IPS-15b (cell line): ENCODE measurements around the gene TWF2.

ENCODE experiments used
- H3K27me3 ChIP-seq: one replicate; pipeline ENCODE4 v1.6.1; 2013; ENCODE audit warnings: low read length; ENCODE audit not compliant: control insufficient read depth, insufficient read depth
- H3K36me3 ChIP-seq: one replicate; pipeline ENCODE4 v1.6.1; 2013; ENCODE audit warnings: low read length; ENCODE audit not compliant: control insufficient read depth, insufficient read depth
- H3K4me1 ChIP-seq: one replicate; pipeline ENCODE4 v1.6.1; 2013; ENCODE audit warnings: mild to moderate bottlenecking, low read length; ENCODE audit not compliant: control insufficient read depth, insufficient read depth
- H3K4me3 ChIP-seq: one replicate; pipeline ENCODE4 v1.5.1; 2013; ENCODE audit warnings: low read depth, low read length
- H3K9ac ChIP-seq: one replicate; pipeline ENCODE4 v1.6.1; 2013; ENCODE audit warnings: low read depth, mild to moderate bottlenecking, low read length
- H3K9me3 ChIP-seq: one replicate; pipeline ENCODE4 v1.6.1; 2013; ENCODE audit warnings: mild to moderate bottlenecking, low read length; ENCODE audit not compliant: control insufficient read depth, insufficient read depth

The TWF2 gene

GRCh38 chr3:52218026-52218425 lies 20.9 kb downstream of the TWF2 start:
- no peaks in the 10 kb centered on the region for H3K27me3 ChIP-seq
- H3K4me3 ChIP-seq = no peak overlapping the region
- peaks cover 14% of the 10 kb centered on the region for H3K36me3 ChIP-seq
- H3K9me3 ChIP-seq = no peaks in the 10 kb centered on the region
- H3K4me1 ChIP-seq = peaks cover 2% of the 10 kb centered on the region
- no peak overlapping the region for H3K9ac ChIP-seq

- peaks cover 2% of the 10 kb centered on the region for H3K4me1 ChIP-seq
- H3K9ac ChIP-seq = no peak overlapping the region
- no peak overlapping the region for H3K4me3 ChIP-seq
- H3K36me3 ChIP-seq = peaks cover 19% of the 10 kb centered on the region
- H3K27me3 ChIP-seq = no peaks in the 10 kb centered on the region
- H3K9me3 ChIP-seq = no peaks in the 10 kb centered on the region
These were observed 21.6 kb downstream of the TWF2 start for GRCh38 chr3:52217409-52217805.

- H3K36me3 ChIP-seq = peaks cover 19% of the 10 kb centered on the region
- H3K9ac ChIP-seq = no peak overlapping the region
- peaks cover 2% of the 10 kb centered on the region for H3K4me1 ChIP-seq
- no peaks in the 10 kb centered on the region for H3K9me3 ChIP-seq
- H3K4me3 ChIP-seq = no peak overlapping the region
- H3K27me3 ChIP-seq = no peaks in the 10 kb centered on the region
These were observed 22.2 kb downstream of the TWF2 start for GRCh38 chr3:52216585-52217408.

GRCh38 chr3:52215351-52215750 lies 23.6 kb downstream of the TWF2 start:
- Histone ChIP-seq H3K4me1 (peaks cover 2% of the 10 kb centered on the region), H3K9me3 (no peaks in the 10 kb centered on the region), H3K4me3 (no peak overlapping the region), H3K9ac (no peak overlapping the region), H3K36me3 (peaks cover 28% of the 10 kb centered on the region), H3K27me3 (no peaks in the 10 kb centered on the region)

GRCh38 chr3:52213901-52214300 lies 25.1 kb downstream of the TWF2 start:
- H3K9me3 ChIP-seq = no peaks in the 10 kb centered on the region
- no peak overlapping the region for H3K9ac ChIP-seq
- no peaks in the 10 kb centered on the region for H3K27me3 ChIP-seq
- no peak overlapping the region for H3K4me3 ChIP-seq
- peaks cover 2% of the 10 kb centered on the region for H3K4me1 ChIP-seq
- peaks cover 40% of the 10 kb centered on the region for H3K36me3 ChIP-seq

GRCh38 chr3:52213005-52213404 lies 26.0 kb downstream of the TWF2 start:
- Histone ChIP-seq H3K36me3 (peaks cover 49% of the 10 kb centered on the region), H3K4me3 (no peak overlapping the region), H3K27me3 (no peaks in the 10 kb centered on the region), H3K4me1 (no peaks in the 10 kb centered on the region), H3K9ac (no peak overlapping the region), H3K9me3 (no peaks in the 10 kb centered on the region)

- peaks cover 57% of the 10 kb centered on the region for H3K36me3 ChIP-seq
- no peaks in the 10 kb centered on the region for H3K9me3 ChIP-seq
- no peaks in the 10 kb centered on the region for H3K27me3 ChIP-seq
- H3K9ac ChIP-seq = no peak overlapping the region
- H3K4me3 ChIP-seq = no peak overlapping the region
- H3K4me1 ChIP-seq = no peaks in the 10 kb centered on the region
These were observed 27.6 kb downstream of the TWF2 start for GRCh38 chr3:52211268-52211891.

- H3K4me3 ChIP-seq = no peak overlapping the region
- no peak overlapping the region for H3K9ac ChIP-seq
- no peaks in the 10 kb centered on the region for H3K27me3 ChIP-seq
- H3K36me3 ChIP-seq = peaks cover 61% of the 10 kb centered on the region
- H3K9me3 ChIP-seq = no peaks in the 10 kb centered on the region
- H3K4me1 ChIP-seq = no peaks in the 10 kb centered on the region
These were observed 28.4 kb downstream of the TWF2 start for GRCh38 chr3:52210550-52211046.

- Histone ChIP-seq H3K36me3 (peaks cover 64% of the 10 kb centered on the region), H3K4me3 (no peak overlapping the region), H3K9ac (no peak overlapping the region), H3K27me3 (no peaks in the 10 kb centered on the region), H3K9me3 (no peaks in the 10 kb centered on the region), H3K4me1 (no peaks in the 10 kb centered on the region)
These were observed 28.9 kb downstream of the TWF2 start for GRCh38 chr3:52210037-52210436.

- no peak overlapping the region for H3K4me3 ChIP-seq
- no peaks in the 10 kb centered on the region for H3K4me1 ChIP-seq
- no peaks in the 10 kb centered on the region for H3K9me3 ChIP-seq
- H3K36me3 ChIP-seq = peaks cover 68% of the 10 kb centered on the region
- no peak overlapping the region for H3K9ac ChIP-seq
- no peaks in the 10 kb centered on the region for H3K27me3 ChIP-seq
These were observed 30.4 kb downstream of the TWF2 start for GRCh38 chr3:52208556-52208955.

- peaks cover 63% of the 10 kb centered on the region for H3K36me3 ChIP-seq
- no peaks in the 10 kb centered on the region for H3K27me3 ChIP-seq
- H3K4me3 ChIP-seq = no peak overlapping the region
- no peaks in the 10 kb centered on the region for H3K4me1 ChIP-seq
- no peak overlapping the region for H3K9ac ChIP-seq
- no peaks in the 10 kb centered on the region for H3K9me3 ChIP-seq
These were observed 33.1 kb downstream of the TWF2 start for GRCh38 chr3:52205727-52206372.
